ENCODE measurements around the gene TXNRD3. TPM values are rescaled to one million over a fixed set of nuclear protein-coding genes. Genes with fewer than 3 reads are reported as not detected.

Gene TXNRD3
- total RNA-seq, 4 donors from 2014 or later = 10.9 to 19.2 (median 13.4) TPM

- TF ChIP-seq, protein P1, sequence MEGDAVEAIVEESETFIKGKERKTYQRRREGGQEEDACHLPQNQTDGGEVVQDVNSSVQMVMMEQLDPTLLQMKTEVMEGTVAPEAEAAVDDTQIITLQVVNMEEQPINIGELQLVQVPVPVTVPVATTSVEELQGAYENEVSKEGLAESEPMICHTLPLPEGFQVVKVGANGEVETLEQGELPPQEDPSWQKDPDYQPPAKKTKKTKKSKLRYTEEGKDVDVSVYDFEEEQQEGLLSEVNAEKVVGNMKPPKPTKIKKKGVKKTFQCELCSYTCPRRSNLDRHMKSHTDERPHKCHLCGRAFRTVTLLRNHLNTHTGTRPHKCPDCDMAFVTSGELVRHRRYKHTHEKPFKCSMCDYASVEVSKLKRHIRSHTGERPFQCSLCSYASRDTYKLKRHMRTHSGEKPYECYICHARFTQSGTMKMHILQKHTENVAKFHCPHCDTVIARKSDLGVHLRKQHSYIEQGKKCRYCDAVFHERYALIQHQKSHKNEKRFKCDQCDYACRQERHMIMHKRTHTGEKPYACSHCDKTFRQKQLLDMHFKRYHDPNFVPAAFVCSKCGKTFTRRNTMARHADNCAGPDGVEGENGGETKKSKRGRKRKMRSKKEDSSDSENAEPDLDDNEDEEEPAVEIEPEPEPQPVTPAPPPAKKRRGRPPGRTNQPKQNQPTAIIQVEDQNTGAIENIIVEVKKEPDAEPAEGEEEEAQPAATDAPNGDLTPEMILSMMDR (IDR thresholded peaks at IDR 0.05; ENCODE audit: low read depth) = no peak
Measured at GRCh38 chr3:126638790-126639189, 16.1 kb downstream of the TXNRD3 start.

DNA sequence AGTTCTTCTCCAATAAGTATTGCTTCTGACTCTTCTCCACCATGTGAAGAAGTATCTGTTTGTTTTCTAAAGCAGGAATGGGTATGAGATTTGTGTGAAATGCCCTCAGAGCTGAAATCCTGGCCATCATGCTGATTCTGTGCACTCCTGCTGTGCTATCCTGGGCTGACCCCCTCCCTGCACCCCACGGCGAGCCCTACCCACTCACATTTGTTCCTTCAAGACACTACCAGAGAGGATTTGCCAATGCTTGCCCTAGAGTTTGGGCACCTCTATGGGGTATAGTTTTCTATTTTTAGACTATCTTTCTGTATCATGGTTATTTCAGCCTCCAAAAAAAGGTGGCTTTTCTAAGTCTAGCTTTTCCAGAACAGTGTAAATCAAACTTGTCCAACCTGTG lies 18.5 kb downstream of the TXNRD3 start:
- TF ChIP-seq, protein P1 (IDR thresholded peaks at IDR 0.05; ENCODE audit: low read depth) = no peak

GRCh38 chr3:126634803-126635202 lies 20.1 kb downstream of the TXNRD3 start:
- TF ChIP-seq, protein P1 (IDR thresholded peaks at IDR 0.05; ENCODE audit: low read depth) = no peak

DNA sequence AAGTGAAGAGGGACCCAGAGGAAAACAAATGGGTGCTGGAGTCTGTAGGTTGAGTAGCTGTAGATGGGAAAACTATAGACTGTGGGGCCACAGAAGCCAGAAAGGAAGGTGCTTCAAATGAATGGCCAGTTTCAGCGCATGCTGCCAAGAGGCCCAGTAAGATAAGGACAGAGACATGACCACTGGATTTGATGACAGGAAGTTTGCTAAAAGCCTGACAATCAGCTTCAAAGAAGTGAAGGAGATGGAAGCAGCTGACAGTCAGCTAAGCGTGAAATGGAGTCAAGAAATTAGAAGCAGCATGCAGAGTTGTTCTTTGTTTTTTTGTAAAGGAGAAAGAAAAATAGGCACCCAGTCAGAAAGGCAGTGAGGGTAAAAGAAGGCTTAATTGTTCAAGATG lies 24.9 kb downstream of the TXNRD3 start:
- TF ChIP-seq, protein P1 (IDR thresholded peaks at IDR 0.05; ENCODE audit: low read depth) = no peak

DNA sequence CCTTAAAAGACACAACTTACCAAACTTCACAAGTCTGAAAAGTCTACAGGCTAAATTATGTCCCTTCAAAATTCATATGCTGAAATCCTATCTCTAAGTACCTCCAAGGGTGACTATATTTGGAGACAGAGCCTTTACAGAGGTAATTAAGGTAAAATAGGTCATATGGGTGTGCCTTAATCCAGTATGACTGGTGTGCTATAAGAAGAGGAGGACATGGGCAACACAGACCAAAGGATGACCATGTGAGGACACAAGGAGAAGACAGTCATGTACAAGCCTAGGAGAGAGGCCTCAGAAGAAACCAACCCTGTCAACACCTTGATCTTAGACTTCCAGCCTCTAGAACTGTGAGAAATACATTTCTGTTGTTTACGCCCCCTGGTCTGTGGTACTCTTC lies 32.2 kb downstream of the TXNRD3 start:
- TF ChIP-seq, protein P1 (IDR thresholded peaks at IDR 0.05; ENCODE audit: low read depth) = no peak

GRCh38 chr3:126621627-126622345 lies 33.1 kb downstream of the TXNRD3 start:
- TF ChIP-seq, protein P1 (IDR thresholded peaks at IDR 0.05; ENCODE audit: low read depth) = no peak

GRCh38 chr3:126621171-126621570 lies 33.8 kb downstream of the TXNRD3 start:
- TF ChIP-seq, protein P1 (IDR thresholded peaks at IDR 0.05; ENCODE audit: low read depth) = no peak
